Activated CD4-positive, alpha-beta T cell treated with anti-CD3 and anti-CD28 coated beads, Interleukin-2, amount 50 U/mL, for 48 hours (primary cell): Measurements from ENCODE around the gene PPP2R5B.
A peak's percentile ranks its signal among the peaks of the same experiment; 100 is the strongest.

ENCODE experiments used
- DNase-seq, 2 experiments: peaks; one replicate each; pipeline ENCODE4 v3.0.0-alpha.2; 2020

Gene PPP2R5B

GRCh38 chr11:64890522-64890939 is 34.0 kb upstream of the PPP2R5B start:
- DNase-seq: no peak

DNA sequence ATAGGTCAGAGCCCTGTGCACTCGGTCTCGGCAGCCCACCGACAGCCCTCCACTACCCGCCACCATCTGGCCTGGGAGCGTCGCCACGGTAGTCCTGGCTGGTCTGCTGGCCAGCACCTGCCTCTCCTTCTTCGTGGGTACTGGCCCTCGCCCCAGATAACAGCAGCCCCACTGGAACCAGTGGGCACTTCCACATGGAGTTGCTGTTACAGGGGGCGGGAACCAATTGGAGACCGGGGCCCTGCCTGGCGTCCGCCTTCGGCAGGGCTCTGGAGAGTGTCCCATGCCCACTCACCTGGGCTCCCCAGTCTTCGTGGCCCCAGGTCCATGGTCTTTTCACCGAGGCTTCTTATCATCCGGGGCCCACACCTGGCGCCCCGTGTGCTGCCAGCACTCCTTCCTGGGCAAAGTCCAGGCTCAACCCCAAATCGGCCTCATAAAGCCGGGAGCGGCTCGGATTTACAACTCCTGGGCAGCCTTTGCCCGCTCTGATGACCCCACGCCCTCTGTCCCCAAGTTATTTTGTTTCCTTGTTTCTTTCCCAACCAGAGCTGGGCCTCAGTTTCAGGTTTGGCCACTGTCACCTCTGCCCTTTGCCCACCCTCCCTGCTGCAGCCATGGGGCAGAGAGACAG is 33.2 kb upstream of the PPP2R5B start:
- no peak for DNase-seq

GRCh38 chr11:64891880-64892279 is 32.6 kb upstream of the PPP2R5B start:
- no peak for DNase-seq

- no peak for DNase-seq
Observed at GRCh38 chr11:64892411-64892831, 32.1 kb upstream of the PPP2R5B start.

- no peak for DNase-seq
Observed at GRCh38 chr11:64892838-64893193, 31.7 kb upstream of the PPP2R5B start.

DNA sequence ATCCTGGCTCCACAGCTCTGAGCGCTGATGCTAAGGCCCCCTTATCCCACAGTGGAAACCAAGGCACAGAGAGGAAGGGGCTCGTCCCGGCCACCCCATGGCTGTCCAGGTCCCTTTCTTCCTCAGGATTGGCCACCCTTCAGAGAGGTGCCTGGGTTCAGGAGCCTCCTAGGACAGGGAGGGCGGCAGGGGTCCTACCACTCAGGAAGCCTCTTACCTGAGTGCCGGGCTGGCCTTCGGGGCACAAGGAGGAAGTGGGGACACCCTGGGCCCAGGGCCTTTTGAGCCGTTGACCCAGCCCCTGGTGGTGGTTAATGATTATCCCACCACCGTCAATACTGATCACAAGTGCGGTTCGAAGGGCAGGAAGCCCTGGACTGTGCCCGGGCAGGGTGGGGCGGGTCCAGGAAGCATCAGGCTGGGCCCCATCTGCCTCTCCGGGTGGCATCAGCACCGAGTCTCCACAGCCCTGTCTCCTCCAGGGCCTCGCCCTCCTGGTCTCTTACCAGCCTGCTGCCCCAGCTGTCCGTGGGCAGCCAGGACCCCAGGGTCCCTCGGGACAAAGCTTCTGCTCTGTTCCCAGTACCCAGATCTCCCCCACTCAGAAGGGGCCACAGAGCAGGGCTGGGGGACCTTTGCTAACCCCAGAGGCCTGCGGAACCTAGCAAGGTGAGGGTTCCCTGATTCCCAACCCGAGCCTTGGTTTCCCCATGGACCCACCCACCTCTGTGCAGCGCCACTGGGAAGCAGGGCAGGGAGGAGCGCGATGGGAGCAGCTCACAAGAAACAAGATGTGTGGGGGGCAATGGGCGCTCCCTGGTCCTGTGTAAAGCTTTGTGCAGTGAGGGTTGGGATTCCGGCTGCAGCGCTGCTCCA is 31.1 kb upstream of the PPP2R5B start:
- DNase-seq: no peak

GRCh38 chr11:64894070-64894811 is 30.2 kb upstream of the PPP2R5B start:
- peak; percentile 97 for DNase-seq

DNA sequence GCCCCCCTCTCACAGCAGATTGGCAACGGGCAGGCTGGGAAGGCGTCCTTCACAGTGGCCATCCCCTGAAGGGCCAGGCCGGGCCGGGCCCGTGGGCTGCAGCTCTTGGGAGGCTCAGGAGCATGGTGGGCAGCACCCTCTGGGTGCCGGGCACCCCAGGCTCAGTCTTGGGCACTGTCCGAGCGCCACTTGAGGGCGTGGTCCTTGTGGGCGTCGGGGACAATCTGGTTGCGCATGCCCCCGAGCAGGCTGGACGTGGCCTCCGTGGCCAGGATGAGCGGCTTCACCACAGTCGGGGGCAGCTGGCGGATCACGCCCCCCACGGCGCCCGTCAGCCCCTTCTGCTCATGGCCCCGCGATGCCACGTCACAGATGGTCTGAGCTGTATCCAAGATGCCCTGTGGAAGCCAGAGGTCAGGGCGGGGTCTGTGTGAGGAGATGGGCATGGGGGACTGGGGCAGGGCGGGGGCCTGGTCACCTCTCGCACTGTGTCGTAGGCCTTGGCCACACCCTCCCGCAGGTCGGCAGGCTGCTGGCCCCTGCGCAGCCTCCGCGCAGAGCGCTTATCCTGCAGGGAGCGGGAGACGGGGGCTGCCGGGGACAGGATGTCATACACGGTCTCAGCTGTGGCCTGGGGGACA is 29.6 kb upstream of the PPP2R5B start:
- no peak for DNase-seq

GRCh38 chr11:64896448-64897022 is 28.0 kb upstream of the PPP2R5B start:
- DNase-seq: no peak

GRCh38 chr11:64897381-64898075 is 27.0 kb upstream of the PPP2R5B start:
- DNase-seq: no peak

GRCh38 chr11:64898076-64898445 is 26.4 kb upstream of the PPP2R5B start:
- DNase-seq: no peak

- no peak for DNase-seq
Observed at GRCh38 chr11:64898541-64898940, 25.9 kb upstream of the PPP2R5B start.

GRCh38 chr11:64900263-64900678 is 24.2 kb upstream of the PPP2R5B start:
- DNase-seq: peak; percentile 64 to 72

GRCh38 chr11:64900774-64901173 is 23.7 kb upstream of the PPP2R5B start:
- DNase-seq: no peak

- DNase-seq: no peak
Observed at GRCh38 chr11:64902102-64902900, 22.2 kb upstream of the PPP2R5B start.

DNA sequence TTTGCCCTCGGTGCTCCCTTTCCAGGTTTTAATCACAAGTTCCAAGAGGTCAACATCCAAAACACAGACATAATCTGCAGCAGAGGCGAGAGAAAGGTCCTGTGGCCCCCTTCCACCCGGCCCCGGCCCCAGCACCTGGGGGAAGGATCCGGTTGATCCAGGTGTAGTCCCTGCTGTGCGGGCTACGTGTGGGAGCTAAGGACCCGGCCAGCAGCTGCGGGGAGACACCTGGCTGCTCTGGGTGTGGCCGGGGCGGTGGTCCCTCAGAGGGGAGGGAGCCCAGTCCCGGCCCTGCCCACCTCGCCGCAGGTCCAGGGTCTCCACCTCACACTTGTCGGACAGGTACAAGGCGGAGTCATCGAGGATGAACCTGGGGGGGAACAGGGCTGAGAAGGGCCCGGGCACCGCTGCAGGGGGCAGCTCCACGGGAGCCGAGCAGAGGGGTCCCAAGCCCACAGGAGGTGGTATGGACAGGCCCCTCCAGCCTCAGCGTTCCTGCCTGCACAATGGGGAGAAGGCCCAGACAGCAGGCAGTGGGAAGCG is 21.1 kb upstream of the PPP2R5B start:
- no peak for DNase-seq

- no peak for DNase-seq
Observed at GRCh38 chr11:64905516-64906313, 18.8 kb upstream of the PPP2R5B start.

DNA sequence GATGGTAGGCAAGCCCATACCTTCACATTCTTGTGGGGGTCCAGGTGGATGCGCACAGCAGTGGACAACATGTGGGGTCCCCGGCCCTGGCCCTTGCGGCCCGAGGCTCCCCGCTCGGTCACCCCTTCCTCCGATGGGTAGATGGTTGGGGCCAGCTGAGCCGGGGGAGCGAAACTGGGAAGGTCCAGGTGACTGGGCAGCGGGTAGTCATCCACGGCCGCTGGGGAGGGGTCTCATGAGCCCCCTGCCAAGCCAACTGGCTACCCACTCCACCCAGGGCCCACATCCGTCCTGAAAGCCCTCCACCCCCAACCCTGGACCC is 18.2 kb upstream of the PPP2R5B start:
- no peak for DNase-seq

GRCh38 chr11:64908766-64909165 is 15.7 kb upstream of the PPP2R5B start:
- no peak for DNase-seq

DNA sequence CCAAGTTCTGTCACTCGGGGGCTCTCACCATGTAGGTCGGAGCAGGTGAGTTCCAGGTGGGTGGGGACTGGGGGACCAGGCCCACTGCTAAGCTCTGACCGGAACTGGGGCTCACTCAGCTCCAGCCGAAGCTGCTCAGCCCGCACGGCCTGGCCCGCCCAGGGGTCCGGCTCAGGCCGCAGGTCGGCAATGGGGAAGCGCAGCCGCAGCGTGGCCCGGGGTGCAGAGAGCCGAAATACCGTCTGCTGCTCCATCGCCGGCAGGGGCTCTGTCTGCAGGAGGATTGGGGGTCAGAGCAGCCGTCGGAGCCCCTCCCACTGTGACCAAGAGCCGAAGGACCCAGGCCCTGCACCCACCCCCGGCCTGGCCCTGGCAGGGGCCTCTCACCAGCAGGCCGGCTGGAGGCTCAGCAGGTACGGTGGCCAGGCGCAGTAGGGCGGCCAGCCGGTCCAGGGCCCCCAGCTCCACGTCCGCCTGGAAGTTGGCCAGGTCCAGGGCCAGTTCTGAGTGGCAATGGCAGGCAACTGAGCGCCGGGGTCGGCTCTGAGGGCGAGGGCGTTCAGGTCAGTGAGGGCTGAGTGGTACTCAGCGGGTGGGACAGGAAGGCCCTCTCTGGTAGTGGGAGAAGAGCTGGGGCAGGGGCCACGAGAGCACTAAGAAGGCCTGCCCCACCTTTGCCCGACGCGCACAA is 14.7 kb upstream of the PPP2R5B start:
- DNase-seq: no peak
